Neuron (in vitro differentiated cells): ENCODE measurements around the gene ARHGAP6.
A peak's percentile ranks its signal among the peaks of the same experiment; 100 is the strongest.

Source experiments
- H2AFZ ChIP-seq: one replicate; pipeline ENCODE4 v1.6.1; 2013; ENCODE audit warnings: low read depth, mild to moderate bottlenecking, inconsistent platforms, low read length, moderate library complexity
- H3K27me3 ChIP-seq: one replicate; pipeline ENCODE4 v1.6.1; 2013; ENCODE audit warnings: low read length; ENCODE audit not compliant: insufficient read depth
- H3K36me3 ChIP-seq: one replicate; pipeline ENCODE4 v1.6.1; 2013; ENCODE audit warnings: low read length; ENCODE audit not compliant: insufficient read depth
- H3K4me1 ChIP-seq: one replicate; pipeline ENCODE4 v1.6.1; 2013; ENCODE audit warnings: low read length; ENCODE audit not compliant: insufficient read depth
- H3K4me3 ChIP-seq: 2 replicates; pipeline ENCODE4 v1.5.1; 2013; ENCODE audit warnings: mild to moderate bottlenecking, low read length, moderate library complexity
- H3K9me3 ChIP-seq: one replicate; pipeline ENCODE4 v1.6.1; 2013; ENCODE audit warnings: low read length

ARHGAP6 gene, protein sequence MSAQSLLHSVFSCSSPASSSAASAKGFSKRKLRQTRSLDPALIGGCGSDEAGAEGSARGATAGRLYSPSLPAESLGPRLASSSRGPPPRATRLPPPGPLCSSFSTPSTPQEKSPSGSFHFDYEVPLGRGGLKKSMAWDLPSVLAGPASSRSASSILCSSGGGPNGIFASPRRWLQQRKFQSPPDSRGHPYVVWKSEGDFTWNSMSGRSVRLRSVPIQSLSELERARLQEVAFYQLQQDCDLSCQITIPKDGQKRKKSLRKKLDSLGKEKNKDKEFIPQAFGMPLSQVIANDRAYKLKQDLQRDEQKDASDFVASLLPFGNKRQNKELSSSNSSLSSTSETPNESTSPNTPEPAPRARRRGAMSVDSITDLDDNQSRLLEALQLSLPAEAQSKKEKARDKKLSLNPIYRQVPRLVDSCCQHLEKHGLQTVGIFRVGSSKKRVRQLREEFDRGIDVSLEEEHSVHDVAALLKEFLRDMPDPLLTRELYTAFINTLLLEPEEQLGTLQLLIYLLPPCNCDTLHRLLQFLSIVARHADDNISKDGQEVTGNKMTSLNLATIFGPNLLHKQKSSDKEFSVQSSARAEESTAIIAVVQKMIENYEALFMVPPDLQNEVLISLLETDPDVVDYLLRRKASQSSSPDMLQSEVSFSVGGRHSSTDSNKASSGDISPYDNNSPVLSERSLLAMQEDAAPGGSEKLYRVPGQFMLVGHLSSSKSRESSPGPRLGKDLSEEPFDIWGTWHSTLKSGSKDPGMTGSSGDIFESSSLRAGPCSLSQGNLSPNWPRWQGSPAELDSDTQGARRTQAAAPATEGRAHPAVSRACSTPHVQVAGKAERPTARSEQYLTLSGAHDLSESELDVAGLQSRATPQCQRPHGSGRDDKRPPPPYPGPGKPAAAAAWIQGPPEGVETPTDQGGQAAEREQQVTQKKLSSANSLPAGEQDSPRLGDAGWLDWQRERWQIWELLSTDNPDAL (N-terminal part only)

DNA sequence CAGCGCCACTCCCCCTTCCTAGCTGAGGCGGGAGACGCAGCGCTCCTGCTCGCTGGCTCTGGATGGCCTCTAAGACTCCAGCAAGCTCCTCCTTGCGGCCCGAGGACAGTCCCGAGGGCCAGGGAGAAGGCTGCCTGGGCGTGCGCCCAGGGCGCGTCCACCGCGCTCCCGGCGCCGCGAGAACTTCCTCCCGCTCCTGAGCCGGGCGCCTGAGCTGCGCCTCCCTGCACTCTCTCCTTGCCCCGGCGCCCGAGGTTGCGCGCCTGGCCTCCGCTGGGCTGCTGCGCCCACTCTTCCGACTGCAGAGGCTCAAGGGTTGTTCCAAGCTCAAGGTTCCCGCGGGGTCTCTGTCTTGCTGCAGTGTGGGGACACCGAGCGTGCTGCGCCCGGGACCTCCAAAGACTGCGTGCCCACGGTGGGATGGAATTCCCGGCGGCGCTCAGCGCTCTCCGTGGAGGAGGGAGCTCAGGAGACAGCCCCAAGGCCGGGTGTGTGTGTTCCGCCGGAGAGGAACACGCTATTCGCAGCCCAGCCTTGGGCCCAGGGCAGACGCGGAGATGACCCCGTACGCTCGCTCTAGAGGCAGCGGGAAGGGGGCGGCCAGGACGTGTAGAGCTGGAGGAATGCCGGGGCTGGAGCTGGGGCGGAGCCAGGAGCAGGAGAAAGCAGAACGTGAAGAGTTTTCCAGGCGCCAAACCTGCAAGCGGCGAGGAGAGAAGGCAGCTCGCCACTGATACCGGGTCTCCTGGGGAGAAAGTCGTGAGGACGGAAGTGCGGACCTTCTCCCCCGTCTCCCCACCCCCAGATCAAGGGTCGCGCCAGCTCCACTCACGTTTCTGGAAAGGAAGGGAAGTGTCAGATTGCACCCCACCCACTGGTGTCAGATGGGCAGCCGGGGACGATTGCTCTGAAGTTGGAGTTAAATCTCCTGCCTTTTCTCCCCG, at the start of gene ARHGAP6:
Gene ARHGAP6, minus strand, starts transcription at position 753 of the 944 bp plus-strand sequence. CDS start 1,092 bp downstream, outside the sequence.
- Histone ChIP-seq H3K9me3 (no peaks in the 10 kb centered on the region), H2AFZ (peak within 1 kb of the TSS; percentile 85), H3K27me3 (peaks cover 20% of the 10 kb centered on the region), H3K4me1 (peaks cover 7% of the 10 kb centered on the region), H3K4me3 (peak within 1 kb of the TSS; percentile 48), H3K36me3 (no peaks in the 10 kb centered on the region)

DNA sequence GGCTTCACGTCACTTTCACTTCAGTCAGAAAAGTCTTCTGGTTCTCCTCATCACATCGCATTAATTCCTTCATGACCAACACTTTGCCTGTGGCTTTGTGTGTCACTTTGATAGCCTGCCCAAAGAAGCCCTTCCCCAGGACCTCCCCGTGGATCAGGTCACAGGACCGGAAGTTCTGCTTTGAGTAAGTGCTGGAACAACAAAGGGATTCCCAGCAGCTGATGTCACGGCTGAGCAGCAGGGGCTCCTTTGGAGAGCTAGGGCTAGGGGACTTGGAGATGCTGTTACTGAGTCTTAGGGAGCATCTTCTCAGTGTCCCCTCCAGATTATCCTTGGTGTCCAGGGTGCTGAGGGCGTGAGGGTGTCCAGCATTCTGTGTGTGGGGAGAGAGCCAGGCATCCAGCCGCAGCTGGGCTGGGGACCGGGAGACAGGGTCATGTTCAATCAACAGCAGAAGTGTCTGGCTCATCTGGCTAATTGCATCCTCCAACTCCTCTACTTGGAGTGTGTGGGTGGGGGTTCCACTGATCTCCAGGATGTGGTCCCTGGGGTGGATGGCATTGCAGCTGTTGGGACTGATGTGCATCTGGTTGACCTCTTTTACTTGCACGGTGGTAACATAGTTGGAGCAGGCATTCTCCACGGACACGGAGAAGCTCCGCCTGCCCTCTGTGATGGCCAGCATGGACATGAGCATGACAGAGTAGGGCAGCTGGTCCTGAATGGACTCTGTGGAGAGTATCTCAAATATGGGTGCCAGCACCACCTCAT, 39.2 kb upstream of the ARHGAP6 start:
- Histone ChIP-seq H3K4me3 (no peak overlapping the region), H3K36me3 (no peaks in the 10 kb centered on the region), H3K27me3 (peaks cover 4% of the 10 kb centered on the region), H3K9me3 (no peaks in the 10 kb centered on the region), H2AFZ (no peak overlapping the region), H3K4me1 (peaks cover 2% of the 10 kb centered on the region)

DNA sequence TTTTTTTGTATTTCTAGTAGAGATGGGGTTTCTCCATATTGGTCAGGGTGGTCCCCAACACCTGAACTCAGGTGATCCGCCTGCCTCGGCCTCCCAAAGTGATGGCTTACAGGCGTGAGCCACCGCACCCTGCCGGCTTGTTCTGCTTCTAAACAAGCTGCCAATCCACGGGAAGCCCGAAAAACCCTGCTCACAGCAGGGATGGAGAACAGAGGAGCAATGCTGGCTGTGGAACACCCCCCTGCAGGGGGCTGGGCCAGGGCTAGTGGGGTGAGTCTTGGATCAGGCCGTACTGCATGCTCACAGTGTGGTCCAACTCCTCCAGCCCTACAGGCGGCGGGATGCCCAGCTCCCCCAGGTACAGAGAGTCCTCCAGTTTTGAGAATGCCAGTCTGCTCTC, 38.1 kb upstream of the ARHGAP6 start:
- H3K9me3 ChIP-seq, result no peaks in the 10 kb centered on the region
- no peaks in the 10 kb centered on the region for H3K36me3 ChIP-seq
- peaks cover 2% of the 10 kb centered on the region for H3K4me1 ChIP-seq
- H3K4me3 ChIP-seq, result no peak overlapping the region
- H2AFZ ChIP-seq, result no peak overlapping the region
- H3K27me3 ChIP-seq, result peaks cover 4% of the 10 kb centered on the region

DNA sequence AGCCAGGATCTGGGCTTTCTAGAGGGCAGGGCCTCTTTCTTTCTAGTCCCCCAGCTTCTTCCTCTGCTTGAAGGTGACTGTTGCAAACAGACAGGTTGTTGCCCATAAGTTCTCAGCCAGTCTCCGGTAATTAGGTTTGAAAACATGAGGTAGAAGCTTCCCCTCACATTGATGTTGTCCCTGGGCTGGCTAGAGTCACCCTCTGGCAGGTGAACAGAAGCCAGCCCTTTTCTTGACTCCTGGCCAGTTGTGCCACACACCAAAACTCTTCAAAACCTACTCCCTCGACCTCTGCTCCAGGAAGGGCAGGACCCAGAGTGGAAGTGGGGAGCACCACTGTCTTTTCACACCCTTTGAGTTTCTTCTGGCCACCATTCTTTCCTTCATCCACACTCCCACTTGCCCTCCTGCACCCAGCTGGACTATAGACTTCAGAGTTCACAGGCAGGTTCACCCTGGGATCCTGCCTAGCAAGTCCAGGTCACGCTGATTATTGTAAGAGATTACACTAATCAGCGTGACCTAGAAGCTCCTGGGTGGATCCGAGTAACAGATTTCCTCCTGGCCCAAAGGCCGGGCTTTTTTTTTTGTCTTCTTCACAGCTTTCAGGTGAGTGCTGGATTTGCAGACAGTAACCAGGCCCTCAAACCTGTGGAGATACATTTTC, 37.4 kb upstream of the ARHGAP6 start:
- Histone ChIP-seq H3K36me3 (no peaks in the 10 kb centered on the region), H3K9me3 (no peaks in the 10 kb centered on the region), H3K27me3 (peaks cover 4% of the 10 kb centered on the region), H3K4me1 (peaks cover 2% of the 10 kb centered on the region), H3K4me3 (no peak overlapping the region), H2AFZ (no peak overlapping the region)

DNA sequence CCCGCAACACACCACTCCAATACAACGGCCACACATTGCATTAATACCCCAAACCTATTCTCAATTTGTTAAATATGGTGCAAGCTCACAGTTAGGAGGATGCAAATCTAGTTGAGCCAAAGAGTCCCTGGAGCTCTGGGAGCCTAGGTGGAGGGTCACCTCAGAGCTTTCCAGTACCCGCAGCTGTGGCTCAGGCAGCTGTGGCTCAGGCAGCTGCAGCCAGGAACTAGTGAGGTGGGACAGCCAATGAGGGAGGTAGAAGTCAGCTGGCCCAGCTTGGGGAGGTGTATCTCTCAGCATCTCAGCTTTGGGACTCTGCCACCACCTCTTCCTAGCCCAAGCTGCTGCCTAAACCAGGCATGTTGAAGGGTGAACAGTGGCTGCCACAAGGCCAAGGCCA, 36.7 kb upstream of the ARHGAP6 start:
- Histone ChIP-seq H3K36me3 (no peaks in the 10 kb centered on the region), H3K9me3 (no peaks in the 10 kb centered on the region), H2AFZ (no peak overlapping the region), H3K4me1 (peaks cover 2% of the 10 kb centered on the region), H3K4me3 (no peak overlapping the region), H3K27me3 (peaks cover 4% of the 10 kb centered on the region)

DNA sequence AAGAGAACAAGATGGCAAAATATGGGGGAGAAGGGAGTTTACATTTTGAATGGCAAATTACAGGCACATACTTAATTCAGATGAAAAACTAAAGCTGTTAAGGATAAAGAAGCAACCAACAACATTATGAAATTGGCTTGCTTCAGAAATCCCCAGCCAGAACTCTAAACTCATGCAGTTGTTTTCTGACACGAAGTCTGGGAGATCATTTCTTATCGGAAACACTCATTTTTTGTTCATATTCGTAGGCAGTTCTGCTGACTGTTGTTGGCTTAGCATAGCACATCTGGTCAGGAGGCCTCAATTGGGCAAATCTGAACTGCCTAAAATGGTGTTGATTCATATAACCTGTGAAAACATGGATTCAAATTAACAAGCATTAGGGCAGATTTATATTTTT, 33.0 kb upstream of the ARHGAP6 start:
- H3K36me3 ChIP-seq, result no peaks in the 10 kb centered on the region
- peaks cover 4% of the 10 kb centered on the region for H3K27me3 ChIP-seq
- H2AFZ ChIP-seq, result no peak overlapping the region
- H3K4me3 ChIP-seq, result no peak overlapping the region
- H3K9me3 ChIP-seq, result no peaks in the 10 kb centered on the region
- no peaks in the 10 kb centered on the region for H3K4me1 ChIP-seq

DNA sequence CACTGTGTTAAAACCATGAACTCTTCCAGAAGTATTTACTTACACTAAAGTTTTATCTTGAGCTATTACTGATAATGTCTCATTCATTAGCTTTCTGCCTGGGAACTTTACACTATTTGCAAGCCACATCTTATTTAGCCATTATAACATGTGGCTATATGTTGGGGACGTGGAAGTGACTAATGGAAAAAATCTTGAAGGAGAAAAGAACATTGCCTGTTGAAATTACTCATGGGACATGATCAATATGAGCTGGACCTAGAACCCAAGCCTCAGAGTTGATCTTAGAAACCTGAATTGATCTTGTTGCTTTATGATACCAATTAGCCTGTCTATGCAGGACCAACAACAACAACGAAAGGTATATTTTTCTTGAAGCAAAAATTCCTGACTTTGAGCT, 22.5 kb upstream of the ARHGAP6 start:
- Histone ChIP-seq H3K4me3 (no peak overlapping the region), H3K4me1 (no peaks in the 10 kb centered on the region), H3K9me3 (no peaks in the 10 kb centered on the region), H2AFZ (no peak overlapping the region), H3K27me3 (peaks cover 10% of the 10 kb centered on the region), H3K36me3 (no peaks in the 10 kb centered on the region)

DNA sequence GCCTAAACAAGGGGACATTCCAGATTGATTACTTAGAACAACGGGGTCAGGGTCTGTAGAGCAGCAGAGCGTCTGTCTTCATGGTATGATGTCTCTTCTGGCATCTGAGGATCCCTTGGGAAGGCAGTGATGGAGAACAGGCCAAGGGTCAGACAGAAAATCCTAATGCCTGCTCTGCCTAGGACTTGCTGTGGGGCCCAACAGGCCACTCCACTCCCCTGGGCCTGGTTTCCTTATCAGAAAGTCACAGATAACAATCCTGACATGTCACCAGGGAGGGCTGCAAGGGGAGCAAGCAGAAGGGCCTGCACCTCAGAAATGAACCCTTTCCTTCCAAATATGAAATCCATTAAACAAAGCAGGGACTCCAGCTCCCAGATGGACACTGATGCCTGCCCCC, 21.4 kb upstream of the ARHGAP6 start:
- no peak overlapping the region for H2AFZ ChIP-seq
- no peaks in the 10 kb centered on the region for H3K36me3 ChIP-seq
- no peaks in the 10 kb centered on the region for H3K9me3 ChIP-seq
- peaks cover 10% of the 10 kb centered on the region for H3K27me3 ChIP-seq
- H3K4me3 ChIP-seq, result no peak overlapping the region
- no peaks in the 10 kb centered on the region for H3K4me1 ChIP-seq

DNA sequence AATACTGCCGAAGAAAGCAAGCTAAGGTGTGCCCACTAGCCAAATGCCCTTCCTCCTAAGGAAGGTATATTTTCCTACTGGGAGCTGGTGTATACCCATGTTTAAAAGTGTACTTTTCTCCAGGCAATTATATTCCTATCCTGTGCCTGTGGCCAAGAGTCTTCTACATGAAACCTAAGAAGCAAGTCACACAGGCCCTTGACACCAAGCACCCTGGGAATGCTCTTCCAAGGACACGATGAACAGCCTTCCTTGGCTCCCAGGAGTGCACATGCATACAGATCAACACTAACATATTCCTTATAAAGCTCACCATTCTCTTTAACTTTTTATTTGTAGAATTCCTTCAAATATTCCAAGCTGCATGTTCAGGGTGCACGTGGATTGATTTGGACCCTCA, 17.3 kb upstream of the ARHGAP6 start:
- no peaks in the 10 kb centered on the region for H3K4me1 ChIP-seq
- H2AFZ ChIP-seq, result no peak overlapping the region
- no peaks in the 10 kb centered on the region for H3K36me3 ChIP-seq
- no peak overlapping the region for H3K4me3 ChIP-seq
- peaks cover 10% of the 10 kb centered on the region for H3K27me3 ChIP-seq
- H3K9me3 ChIP-seq, result no peaks in the 10 kb centered on the region

DNA sequence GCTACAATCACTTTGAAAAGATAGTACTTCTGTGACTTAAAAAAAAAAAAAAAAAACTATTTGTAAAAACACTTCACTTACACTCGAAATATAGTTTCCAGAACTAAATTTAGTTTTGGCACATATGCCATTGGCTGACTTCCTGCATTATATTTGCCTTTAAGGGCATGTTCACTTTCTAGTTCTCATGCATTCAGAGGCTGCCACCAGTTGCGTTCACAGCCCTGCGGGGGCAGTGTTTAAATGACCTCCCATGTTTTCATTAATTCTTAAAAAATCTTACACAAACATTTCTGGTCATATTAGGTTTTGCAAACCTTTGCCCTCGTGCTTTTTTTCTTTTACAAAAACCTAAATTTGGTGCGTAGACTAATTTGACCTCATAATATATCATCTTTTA, 12.4 kb upstream of the ARHGAP6 start:
- Histone ChIP-seq H3K4me1 (no peaks in the 10 kb centered on the region), H2AFZ (no peak overlapping the region), H3K36me3 (no peaks in the 10 kb centered on the region), H3K4me3 (no peak overlapping the region), H3K27me3 (peaks cover 4% of the 10 kb centered on the region), H3K9me3 (no peaks in the 10 kb centered on the region)

DNA sequence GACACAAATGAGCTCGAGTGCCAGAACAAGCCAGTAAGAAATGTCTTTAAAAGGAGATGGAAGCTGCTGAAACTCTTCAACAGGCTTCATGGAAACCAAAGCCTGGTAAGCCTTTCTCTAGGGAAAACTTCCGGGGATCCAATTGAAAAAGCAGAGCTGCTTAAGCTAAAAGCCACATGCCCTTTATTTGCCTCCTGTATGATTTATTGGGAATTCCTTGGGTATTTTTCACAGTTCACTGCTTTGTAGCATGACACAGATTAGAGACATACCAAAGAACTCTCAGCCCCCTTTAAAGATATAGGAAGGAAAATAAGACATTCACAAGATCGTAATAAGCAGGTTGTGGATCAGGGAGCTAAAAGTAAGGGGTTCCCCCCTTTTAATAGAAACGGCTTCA, 6.5 kb upstream of the ARHGAP6 start:
- H3K36me3 ChIP-seq, result no peaks in the 10 kb centered on the region
- H3K4me3 ChIP-seq, result no peak overlapping the region
- no peaks in the 10 kb centered on the region for H3K4me1 ChIP-seq
- H2AFZ ChIP-seq, result no peak overlapping the region
- peaks cover 15% of the 10 kb centered on the region for H3K27me3 ChIP-seq
- H3K9me3 ChIP-seq, result no peaks in the 10 kb centered on the region
